Measurements from ENCODE around the gene C2orf92.
"Not testable (repeated sequence)": the region's sequence is repeated elsewhere in the genome, so short reads cannot be mapped to it uniquely, and the experiment has no call there.

GRCh38 chr2:97622976-97623375, 46.5 kb upstream of the C2orf92 start:
- TF ChIP-seq CTCF (conservative IDR thresholded peaks at IDR 0.05; ENCODE audit: low read length); EZH2phosphoT487 (IDR thresholded peaks at IDR 0.05; ENCODE audit: borderline replicate concordance, low read depth, low read length): not testable (repeated sequence)
